Measurements from ENCODE around the gene CATSPERD.
"Not testable (repeated sequence)": the region's sequence is repeated elsewhere in the genome, so short reads cannot be mapped to it uniquely, and the experiment has no call there.

Gene CATSPERD

GRCh38 chr19:5733172-5733571 is 12.7 kb downstream of the CATSPERD start:
- DNase-seq (ENCODE audit: low read depth in 2 of 3, low spot score in 1 of 3): not testable (repeated sequence)

DNA sequence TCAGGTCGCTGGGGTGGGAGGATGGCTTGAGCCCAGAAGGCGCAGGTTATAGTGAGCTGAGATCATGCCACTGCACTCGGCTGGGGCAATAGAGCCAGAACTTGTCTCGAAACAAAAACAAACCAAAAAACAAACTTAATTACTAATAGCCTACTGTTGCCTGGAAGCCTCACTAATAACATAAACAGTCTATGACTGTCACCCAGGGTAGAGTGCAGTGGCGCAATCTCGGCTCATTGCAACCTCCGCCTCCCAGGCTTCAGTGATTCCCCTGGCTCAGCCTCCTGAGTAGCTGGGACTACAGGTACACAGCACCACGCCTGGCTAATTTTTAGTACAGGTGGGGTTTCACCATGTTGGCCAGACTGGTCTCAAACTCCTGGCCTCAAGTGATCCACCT is 18.0 kb downstream of the CATSPERD start:
- no peak for DNase-seq (ENCODE audit: low read depth in 2 of 3, low spot score in 1 of 3)

GRCh38 chr19:5742051-5742450 is 21.6 kb downstream of the CATSPERD start:
- DNase-seq (ENCODE audit: low read depth in 2 of 3, low spot score in 1 of 3): no peak

GRCh38 chr19:5743630-5744029 is 23.2 kb downstream of the CATSPERD start:
- DNase-seq (ENCODE audit: low read depth in 2 of 3, low spot score in 1 of 3): no peak

DNA sequence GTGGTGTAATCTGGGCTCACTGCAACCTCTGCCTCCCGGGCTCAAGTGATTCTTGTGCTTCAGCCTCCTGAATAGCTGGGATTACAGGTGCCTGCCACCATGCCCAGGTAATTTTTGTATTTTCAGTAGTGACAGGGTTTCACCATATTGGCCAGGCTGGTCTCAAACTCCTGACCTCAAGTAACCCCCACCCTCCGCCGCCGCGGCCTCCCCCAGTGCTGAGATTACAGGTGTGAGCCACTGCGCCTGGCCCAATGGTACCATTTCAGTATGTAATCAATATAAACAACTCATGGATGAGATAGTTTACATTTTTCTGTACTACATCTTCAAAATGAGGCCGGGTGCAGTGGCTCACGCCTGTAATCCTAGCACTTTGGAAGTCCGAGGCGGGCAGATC is 24.6 kb downstream of the CATSPERD start:
- not testable (repeated sequence) for DNase-seq (ENCODE audit: low read depth in 2 of 3, low spot score in 1 of 3)

GRCh38 chr19:5748920-5749319 is 28.5 kb downstream of the CATSPERD start:
- not testable (repeated sequence) for DNase-seq (ENCODE audit: low read depth in 2 of 3, low spot score in 1 of 3)

DNA sequence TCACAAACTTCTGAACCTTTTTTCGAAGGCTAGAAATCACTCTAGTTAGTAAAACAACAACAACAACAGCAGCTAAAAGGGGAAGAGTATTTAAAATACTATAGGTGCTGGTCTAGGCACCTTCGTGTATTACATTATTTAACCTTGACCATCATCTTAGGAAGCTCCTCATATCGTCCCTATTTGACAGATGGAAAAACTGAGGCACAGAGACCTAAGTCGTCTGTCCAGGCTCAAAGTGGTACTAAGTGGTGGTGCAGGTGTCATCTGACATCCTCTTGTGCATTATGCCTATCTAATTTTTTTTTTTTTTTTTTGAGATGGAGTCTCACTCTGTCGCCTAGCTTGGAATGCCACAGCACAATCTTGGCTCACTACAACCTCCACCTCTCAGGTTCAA is 29.1 kb downstream of the CATSPERD start:
- DNase-seq (ENCODE audit: low read depth in 2 of 3, low spot score in 1 of 3): no peak

DNA sequence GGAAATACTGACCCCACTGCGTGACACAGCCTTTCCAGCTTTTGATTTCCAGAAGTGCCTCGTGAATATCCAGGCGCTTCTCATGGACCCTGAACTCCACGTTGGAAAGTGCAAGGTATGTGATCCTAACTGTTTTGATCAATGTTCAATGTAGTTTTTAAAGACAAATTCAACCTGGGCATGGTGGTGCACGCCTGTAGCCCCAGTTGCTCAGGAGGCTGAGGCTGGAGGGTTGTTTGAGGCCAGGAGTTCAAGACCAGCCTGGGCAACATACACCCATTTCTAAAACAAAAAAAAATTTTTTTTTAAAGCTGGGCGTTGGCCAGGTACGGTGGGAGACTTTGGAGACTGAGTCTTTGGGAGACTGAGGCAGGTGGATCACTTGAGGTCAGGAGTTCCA is 31.3 kb downstream of the CATSPERD start:
- no peak for DNase-seq (ENCODE audit: low read depth in 2 of 3, low spot score in 1 of 3)

DNA sequence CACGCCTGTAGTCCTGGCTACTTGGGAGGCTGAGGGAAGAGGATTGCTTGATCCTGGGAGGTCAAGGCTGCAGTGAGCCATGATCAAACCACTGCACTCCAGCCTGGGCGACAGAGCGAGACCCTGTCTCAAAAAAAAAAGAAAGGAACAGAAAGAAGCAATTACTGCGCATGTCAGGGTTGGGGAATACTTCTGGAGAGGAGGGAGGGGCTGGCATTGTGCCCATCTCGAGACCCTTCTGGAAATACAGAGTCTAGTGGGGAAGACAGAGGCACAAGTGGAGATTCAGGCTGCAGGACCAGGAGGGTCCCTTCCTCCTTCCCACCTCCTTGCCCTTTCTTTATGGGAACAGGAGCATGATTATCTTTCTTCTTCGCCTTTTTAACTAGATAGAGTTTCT is 33.3 kb downstream of the CATSPERD start:
- no peak for DNase-seq (ENCODE audit: low read depth in 2 of 3, low spot score in 1 of 3)

- no peak for DNase-seq (ENCODE audit: low read depth in 2 of 3, low spot score in 1 of 3)
These were observed 42.3 kb downstream of the CATSPERD start for GRCh38 chr19:5762608-5763217.

- DNase-seq (ENCODE audit: low read depth in 2 of 3, low spot score in 1 of 3): no peak
These were observed 44.8 kb downstream of the CATSPERD start for GRCh38 chr19:5765220-5765619.

DNA sequence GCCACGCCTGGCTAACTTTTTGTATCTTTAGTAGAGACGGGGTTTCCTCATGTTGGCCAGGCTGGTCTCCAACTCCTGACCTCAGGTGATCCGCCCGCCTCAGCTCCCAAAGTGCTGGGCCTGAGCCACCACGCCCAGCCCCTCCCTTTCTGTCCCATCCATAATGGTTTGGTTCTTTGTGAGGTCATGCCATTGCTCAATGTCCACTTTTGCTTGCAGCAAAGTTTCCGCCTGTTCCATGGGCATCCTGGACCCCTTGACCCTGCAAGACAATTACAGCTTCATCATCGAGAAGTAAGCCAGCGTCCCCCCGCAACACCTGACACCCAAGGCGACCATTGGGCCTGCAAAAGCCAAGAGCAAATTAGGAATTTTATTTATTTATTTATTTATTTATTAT is 47.5 kb downstream of the CATSPERD start:
- no peak for DNase-seq (ENCODE audit: low read depth in 2 of 3, low spot score in 1 of 3)

DNA sequence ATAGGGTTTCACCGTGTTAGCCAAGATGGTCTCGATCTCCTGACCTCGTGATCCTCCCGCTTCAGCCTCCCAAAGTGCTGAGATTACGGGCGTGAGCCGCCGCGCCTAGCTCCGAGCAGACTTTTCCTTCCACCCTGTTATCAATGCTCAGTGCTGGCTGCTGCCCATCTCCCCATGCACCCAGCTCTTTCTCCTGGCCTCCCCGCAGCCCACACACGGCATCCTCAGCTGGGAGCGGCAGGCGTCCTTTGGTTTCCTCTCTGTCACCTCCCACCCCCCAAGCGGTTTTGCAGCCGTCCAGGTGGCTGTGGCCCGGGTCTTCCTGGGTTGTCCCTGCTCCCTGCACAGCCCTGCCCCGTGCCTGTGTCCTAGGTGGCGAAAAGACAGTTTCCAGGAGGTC is 52.0 kb downstream of the CATSPERD start:
- no peak for DNase-seq (ENCODE audit: low read depth in 2 of 3, low spot score in 1 of 3)

DNA sequence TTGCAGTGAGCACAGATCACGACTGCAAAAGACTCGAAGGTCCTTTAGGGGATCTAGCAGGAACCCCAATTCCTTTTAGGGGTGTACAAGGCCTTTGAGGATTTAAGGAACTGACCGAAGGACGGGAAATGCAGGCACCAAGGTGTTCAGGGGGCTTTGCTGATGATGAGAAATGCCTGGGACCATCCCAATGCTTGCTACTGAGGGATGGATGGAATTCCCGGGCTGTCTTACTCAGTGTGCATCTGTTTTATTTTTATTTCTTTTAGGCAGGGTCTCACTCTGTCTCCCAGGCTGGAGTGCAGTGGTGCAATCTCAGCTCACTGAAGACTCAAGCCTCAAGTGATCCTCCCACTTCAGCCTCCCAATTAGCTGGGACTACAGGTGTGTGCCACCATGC is 52.8 kb downstream of the CATSPERD start:
- no peak for DNase-seq (ENCODE audit: low read depth in 2 of 3, low spot score in 1 of 3)

- no peak for DNase-seq (ENCODE audit: low read depth in 2 of 3, low spot score in 1 of 3)
These were observed 54.5 kb downstream of the CATSPERD start for GRCh38 chr19:5774921-5775320.

DNA sequence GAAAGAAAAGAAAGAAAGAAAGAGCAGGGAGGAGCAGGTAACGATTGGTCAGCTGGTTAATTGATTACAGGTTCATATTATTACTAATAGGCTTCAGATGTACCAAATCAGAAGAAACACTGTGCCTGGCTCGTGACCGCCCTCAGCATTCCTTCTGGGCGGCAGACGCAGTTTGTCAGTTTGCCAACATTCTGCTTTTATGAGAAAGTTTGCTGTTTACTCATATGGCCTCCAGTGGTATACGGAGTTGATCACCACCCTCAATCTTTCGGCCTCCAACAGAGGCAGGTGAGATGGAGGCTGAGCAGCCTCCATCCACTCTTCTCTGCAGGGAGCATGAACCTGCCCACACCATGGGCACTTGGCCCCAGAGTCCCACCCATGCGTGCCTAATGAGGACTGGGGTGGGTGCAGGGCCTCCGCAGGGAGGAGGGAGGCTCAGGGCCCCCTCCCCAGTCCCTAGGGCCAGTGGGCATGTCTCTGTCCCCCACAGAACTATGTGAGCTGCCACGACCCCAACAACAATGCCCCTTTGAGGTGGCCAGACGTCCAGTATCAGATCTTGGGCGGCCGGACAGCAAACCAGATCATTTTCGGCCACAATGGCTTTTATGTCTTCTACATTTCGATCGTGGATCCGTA is 55.4 kb downstream of the CATSPERD start:
- DNase-seq (ENCODE audit: low read depth in 2 of 3, low spot score in 1 of 3): no peak

GRCh38 chr19:5778402-5778801 is 58.0 kb downstream of the CATSPERD start:
- no peak for DNase-seq (ENCODE audit: low read depth in 2 of 3, low spot score in 1 of 3)

GRCh38 chr19:5780916-5781315 is 60.5 kb downstream of the CATSPERD start:
- not testable (repeated sequence) for DNase-seq (ENCODE audit: low read depth in 2 of 3, low spot score in 1 of 3)

- no peak for DNase-seq (ENCODE audit: low read depth in 2 of 3, low spot score in 1 of 3)
These were observed 61.9 kb downstream of the CATSPERD start for GRCh38 chr19:5782322-5782721.

DNA sequence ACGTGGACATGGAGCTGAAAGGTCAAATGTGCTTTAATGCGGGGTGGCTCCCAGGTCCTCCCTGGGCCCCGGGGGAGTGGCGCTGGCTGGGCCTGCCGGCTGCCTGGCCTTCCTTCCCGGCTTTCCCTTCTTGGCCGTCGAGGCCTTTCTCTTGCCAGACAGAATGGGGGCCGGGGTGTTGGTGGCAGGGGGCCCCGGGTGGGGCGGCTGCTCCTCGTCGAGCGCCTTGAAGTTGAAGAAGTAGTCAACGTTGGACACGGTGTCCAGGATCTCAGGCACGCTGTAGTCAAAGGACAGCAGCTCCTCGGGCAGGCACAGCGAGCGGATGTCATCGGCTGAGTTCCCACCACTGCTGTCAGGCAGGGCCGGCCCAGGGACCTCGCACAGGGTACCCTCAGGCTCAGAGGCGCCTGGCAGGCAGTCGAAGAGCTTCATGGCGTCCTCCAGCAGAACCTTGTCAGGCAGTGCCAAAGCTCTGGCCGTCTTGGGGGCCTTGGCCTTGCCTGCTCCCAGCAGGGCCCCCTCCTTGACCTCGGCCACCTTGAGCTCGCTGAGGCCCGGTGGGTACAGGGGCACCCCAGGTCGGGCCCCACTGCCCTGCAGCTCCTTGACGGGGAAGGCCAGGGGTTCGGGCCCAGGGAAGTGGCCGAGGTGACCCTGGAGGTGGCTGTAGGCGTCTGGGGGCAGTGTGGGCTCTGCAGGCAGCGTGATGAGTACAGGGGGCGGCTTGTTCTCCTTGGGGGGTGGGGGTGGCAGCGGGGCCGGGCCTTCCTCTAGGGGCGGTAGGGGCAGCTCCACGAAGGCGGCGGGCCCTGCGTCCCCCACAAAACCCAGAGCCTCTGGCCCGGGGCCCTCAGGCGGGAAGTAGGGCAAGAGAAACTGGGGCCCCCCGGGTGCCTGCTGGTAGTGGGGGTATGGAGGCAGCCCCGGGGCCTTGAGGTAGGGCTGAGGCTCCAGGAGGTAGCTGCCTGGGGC is 62.8 kb downstream of the CATSPERD start:
- no peak for DNase-seq (ENCODE audit: low read depth in 2 of 3, low spot score in 1 of 3)

GRCh38 chr19:5784581-5785147 is 64.2 kb downstream of the CATSPERD start, which contains the start of gene PRR22:
Gene PRR22, minus strand, starts transcription at chr19:5784746. Its CDS starts 86 bp downstream, at chr19:5784660.
- no peak for DNase-seq (ENCODE audit: low read depth in 2 of 3, low spot score in 1 of 3)

GRCh38 chr19:5785423-5785822 is 65.0 kb downstream of the CATSPERD start:
- DNase-seq (ENCODE audit: low read depth in 2 of 3, low spot score in 1 of 3): no peak
